Activated naive CD4-positive, alpha-beta T cell treated with anti-CD3 and anti-CD28 coated beads for 36 hours (primary cell): ENCODE data around the gene VGLL4. TPM values are rescaled to one million over a fixed set of nuclear protein-coding genes. Genes with fewer than 3 reads are reported as not detected.
A peak's percentile ranks its signal among the peaks of the same experiment; 100 is the strongest.

Experiments used
- CTCF ChIA-PET: fragments of 350-600 bp; sonication (Branson Sonifier 250); formaldehyde crosslinking; loops from one replicate; lab custom pipeline; 2021; ENCODE audit warnings: antibody characterized with exemption; lab: Charles Lee
- DNase-seq: peaks from one replicate; pipeline ENCODE4 v3.0.0-alpha.2; 2020
- H3K27ac Mint-ChIP-seq: one replicate; pipeline ENCODE4 v1.8.0; 2021; ENCODE audit warnings: mild to moderate bottlenecking, mixed read lengths
- H3K27me3 Mint-ChIP-seq: one replicate; pipeline ENCODE4 v1.8.0; 2021; ENCODE audit warnings: low read depth, mixed read lengths
- H3K36me3 Mint-ChIP-seq: one replicate; pipeline ENCODE4 v1.8.0; 2021; ENCODE audit warnings: low read depth, mixed read lengths
- H3K4me1 Mint-ChIP-seq: one replicate; pipeline ENCODE4 v1.8.0; 2021; ENCODE audit warnings: low read depth, mixed read lengths
- H3K4me3 Mint-ChIP-seq: one replicate; pipeline ENCODE4 v1.8.0; 2021; ENCODE audit warnings: mild to moderate bottlenecking, moderate library complexity, mixed read lengths
- H3K9me3 Mint-ChIP-seq: one replicate; pipeline ENCODE4 v1.8.0; 2021; ENCODE audit warnings: mixed read lengths
- intact Hi-C: fragments of 100-400 bp; cut with micrococcal nuclease; formaldehyde crosslinking; loops from one replicate; pipeline ENCODE4 v1.15.1; 2023
- total RNA-seq, 2 experiments: library from RNA; stranded (reverse); gene quantifications; one replicate each; pipeline ENCODE4 v1.2.3, GENCODE V29; 2021

VGLL4 gene
- total RNA-seq, 2 experiments from 2014 or later, result 6.3 to 7.7 TPM

GRCh38 chr3:11570789-11571495 is 72.8 kb downstream of the VGLL4 start:
- Mint-ChIP-seq H3K36me3 (no peaks in the 10 kb centered on the region), H3K4me3 (no peak overlapping the region), H3K9me3 (no peaks in the 10 kb centered on the region), H3K27me3 (no peaks in the 10 kb centered on the region), H3K4me1 (no peaks in the 10 kb centered on the region), H3K27ac (no peak overlapping the region)
- CTCF ChIA-PET, result interaction anchor here (1.9 kb wide), 1 partner anchor 80 kb away, joined by 5 read pairs; no protein-coding TSS in a partner anchor
- no peak for DNase-seq
- intact Hi-C loops, result no loop called here

DNA sequence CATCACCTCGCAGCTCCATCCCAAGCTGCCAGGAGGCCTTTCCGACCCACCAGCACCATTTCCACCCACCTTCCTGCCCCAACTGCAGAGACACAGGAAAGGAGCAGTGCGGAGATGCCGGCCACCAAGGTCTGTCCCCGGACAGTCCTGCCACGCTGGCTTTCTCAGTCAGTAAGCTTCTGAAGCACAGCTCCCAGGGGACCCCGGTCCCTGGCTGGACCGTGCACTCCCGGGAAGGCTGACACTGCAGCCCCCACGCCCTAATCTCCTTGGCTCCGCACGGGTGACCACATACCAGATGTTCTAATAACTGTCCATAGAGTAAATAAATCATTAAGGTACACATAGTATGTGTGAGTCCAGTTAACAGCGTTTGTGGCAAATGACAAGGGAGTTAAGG is 73.5 kb downstream of the VGLL4 start:
- Mint-ChIP-seq H3K36me3 (no peaks in the 10 kb centered on the region), H3K27ac (no peak overlapping the region), H3K9me3 (no peaks in the 10 kb centered on the region), H3K4me3 (no peak overlapping the region), H3K27me3 (no peaks in the 10 kb centered on the region), H3K4me1 (no peaks in the 10 kb centered on the region)
- CTCF ChIA-PET, result interaction anchor here (1.9 kb wide), 1 partner anchor 81 kb away, joined by 5 read pairs; no protein-coding TSS in a partner anchor
- DNase-seq, result no peak
- intact Hi-C loops, result no loop called here

GRCh38 chr3:11569156-11569741 is 74.5 kb downstream of the VGLL4 start:
- H3K36me3 Mint-ChIP-seq, result no peaks in the 10 kb centered on the region
- CTCF ChIA-PET, result interaction anchor here (0.6 kb wide), 1 partner anchor 82 kb away, joined by 3 read pairs; no protein-coding TSS in a partner anchor
- H3K4me3 Mint-ChIP-seq, result no peak overlapping the region
- H3K4me1 Mint-ChIP-seq, result no peaks in the 10 kb centered on the region
- intact Hi-C loops, result no loop called here
- no peak overlapping the region for H3K27ac Mint-ChIP-seq
- no peaks in the 10 kb centered on the region for H3K9me3 Mint-ChIP-seq
- H3K27me3 Mint-ChIP-seq, result no peaks in the 10 kb centered on the region
- DNase-seq, result no peak

GRCh38 chr3:11568503-11569155 is 75.1 kb downstream of the VGLL4 start:
- intact Hi-C loops, result no loop called here
- no peak overlapping the region for H3K4me3 Mint-ChIP-seq
- no peaks in the 10 kb centered on the region for H3K36me3 Mint-ChIP-seq
- no peak for DNase-seq
- no peaks in the 10 kb centered on the region for H3K4me1 Mint-ChIP-seq
- no peaks in the 10 kb centered on the region for H3K27me3 Mint-ChIP-seq
- CTCF ChIA-PET, result no interaction called here
- no peaks in the 10 kb centered on the region for H3K9me3 Mint-ChIP-seq
- no peak overlapping the region for H3K27ac Mint-ChIP-seq

DNA sequence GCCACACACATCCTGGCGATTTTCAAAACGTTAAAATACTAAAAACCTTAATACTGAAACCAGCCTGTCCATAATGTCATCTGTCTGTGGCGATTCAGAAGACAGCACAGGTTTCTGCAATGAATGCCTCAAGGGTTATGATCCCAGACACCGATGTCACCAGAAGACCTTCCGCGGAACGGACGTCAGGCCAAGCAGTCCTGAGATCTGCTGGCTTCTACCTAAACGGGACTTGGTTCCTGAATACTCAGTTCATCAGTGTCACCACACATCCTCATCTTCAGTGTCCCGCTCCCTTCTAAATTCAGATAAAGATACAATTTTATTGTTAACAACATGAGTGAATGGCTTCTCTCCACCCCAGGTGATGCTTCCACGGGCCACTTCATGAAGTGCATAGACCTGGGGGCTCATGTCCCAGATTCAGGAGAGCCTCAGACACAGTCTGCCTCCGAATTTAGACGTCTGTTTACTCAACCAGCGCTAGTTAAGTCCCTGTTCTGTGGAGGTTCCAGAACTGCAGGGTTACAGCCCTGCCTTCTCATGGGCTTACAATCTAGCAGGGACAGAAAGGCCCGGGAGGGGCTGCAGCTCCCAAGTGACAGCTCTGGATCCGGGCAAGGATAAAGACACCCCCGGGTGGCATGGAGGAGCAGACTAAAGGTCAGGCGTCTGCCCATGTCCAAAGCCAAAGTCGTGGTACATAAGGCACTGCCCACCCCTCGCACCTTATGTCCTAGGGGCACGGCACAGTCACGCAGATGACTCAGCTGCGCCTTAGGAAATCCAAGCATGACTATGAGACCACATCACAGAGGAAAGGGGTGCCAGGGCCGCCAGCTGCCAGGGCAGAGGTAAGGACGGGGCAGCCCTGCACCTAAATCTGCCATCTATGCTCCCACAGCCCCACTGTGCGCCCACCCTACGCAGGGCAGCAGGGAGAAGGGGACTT is 75.9 kb downstream of the VGLL4 start:
- Mint-ChIP-seq H3K36me3 (peaks cover 3% of the 10 kb centered on the region), H3K27me3 (no peaks in the 10 kb centered on the region), H3K4me1 (no peaks in the 10 kb centered on the region), H3K4me3 (no peak overlapping the region), H3K27ac (peak overlapping the region; percentile 4), H3K9me3 (no peaks in the 10 kb centered on the region)
- intact Hi-C loops, result no loop called here
- CTCF ChIA-PET, result no interaction called here
- peak; percentile 8 for DNase-seq

DNA sequence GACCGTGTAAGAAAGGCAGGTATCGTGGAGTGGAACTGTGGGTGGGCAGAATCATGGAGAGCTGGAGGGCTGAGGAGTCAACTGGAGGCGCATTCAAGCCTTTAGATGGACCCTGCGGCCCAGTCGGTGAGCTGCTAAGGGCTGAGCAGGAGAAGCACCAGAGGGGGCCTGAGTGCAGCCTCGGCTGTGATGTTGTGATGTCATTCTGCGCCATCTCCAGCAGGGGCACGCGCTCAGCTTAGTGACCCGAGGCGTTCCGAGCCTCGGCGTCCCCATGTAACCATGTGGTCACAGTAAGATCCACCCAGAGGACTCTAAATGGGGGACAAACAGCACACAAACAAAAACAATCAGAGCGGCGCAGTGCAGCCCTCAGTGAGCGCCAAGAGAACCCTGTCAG is 76.8 kb downstream of the VGLL4 start:
- Mint-ChIP-seq H3K36me3 (peaks cover 3% of the 10 kb centered on the region), H3K4me1 (no peaks in the 10 kb centered on the region), H3K27ac (no peak overlapping the region), H3K27me3 (no peaks in the 10 kb centered on the region), H3K9me3 (no peaks in the 10 kb centered on the region), H3K4me3 (no peak overlapping the region)
- intact Hi-C loops, result no loop called here
- CTCF ChIA-PET, result no interaction called here
- DNase-seq, result no peak

- intact Hi-C loops, result no loop called here
- Mint-ChIP-seq H3K4me3 (no peak overlapping the region), H3K27me3 (no peaks in the 10 kb centered on the region), H3K4me1 (no peaks in the 10 kb centered on the region), H3K27ac (no peak overlapping the region), H3K9me3 (no peaks in the 10 kb centered on the region), H3K36me3 (peaks cover 3% of the 10 kb centered on the region)
- DNase-seq, result no peak
- CTCF ChIA-PET, result no interaction called here
Observed at GRCh38 chr3:11566478-11566877, 77.2 kb downstream of the VGLL4 start.

DNA sequence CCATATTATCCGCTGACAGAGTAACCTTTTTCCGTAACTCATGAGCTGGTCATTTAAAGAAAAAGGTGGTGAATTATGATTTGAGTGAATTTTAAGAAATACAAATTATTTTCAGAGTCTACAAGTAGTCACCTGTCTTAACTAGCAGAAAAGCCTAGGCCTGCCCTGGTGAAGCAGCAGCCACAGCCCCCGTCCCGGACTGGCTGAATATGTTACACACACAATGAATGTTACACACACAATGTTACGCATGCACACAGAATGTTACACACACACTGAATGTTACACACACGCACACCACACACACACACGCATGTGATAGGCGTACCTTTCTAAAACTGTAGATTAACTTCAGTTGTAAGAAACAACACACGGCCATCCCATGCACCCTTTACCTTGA is 77.8 kb downstream of the VGLL4 start:
- no peaks in the 10 kb centered on the region for H3K4me1 Mint-ChIP-seq
- peaks cover 3% of the 10 kb centered on the region for H3K36me3 Mint-ChIP-seq
- H3K27ac Mint-ChIP-seq, result no peak overlapping the region
- DNase-seq, result no peak
- CTCF ChIA-PET, result no interaction called here
- no peaks in the 10 kb centered on the region for H3K9me3 Mint-ChIP-seq
- intact Hi-C loops, result no loop called here
- H3K27me3 Mint-ChIP-seq, result no peaks in the 10 kb centered on the region
- H3K4me3 Mint-ChIP-seq, result no peak overlapping the region

DNA sequence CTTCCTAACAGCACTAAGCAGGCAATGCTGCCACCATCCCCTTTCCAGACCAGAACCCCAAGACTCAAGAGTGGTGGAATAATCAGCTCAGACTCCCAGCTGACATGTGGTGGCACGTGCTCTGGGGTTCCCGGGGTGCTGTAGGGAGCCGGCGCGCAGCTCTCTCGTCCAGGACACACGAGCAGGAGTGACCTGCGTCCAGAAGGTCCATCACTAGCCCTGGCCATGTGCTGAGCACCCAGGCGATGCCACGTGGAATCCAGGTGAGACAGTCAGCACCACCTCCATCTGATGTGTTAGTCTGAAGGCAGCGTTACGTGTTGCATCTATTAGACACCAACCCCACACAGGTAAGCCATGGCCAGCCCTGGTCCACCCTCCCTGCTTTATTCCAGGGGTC is 78.2 kb downstream of the VGLL4 start:
- no peak for DNase-seq
- intact Hi-C loops, result no loop called here
- Mint-ChIP-seq H3K9me3 (no peaks in the 10 kb centered on the region), H3K27ac (no peak overlapping the region), H3K4me3 (no peak overlapping the region), H3K36me3 (peaks cover 3% of the 10 kb centered on the region), H3K4me1 (no peaks in the 10 kb centered on the region), H3K27me3 (no peaks in the 10 kb centered on the region)
- CTCF ChIA-PET, result no interaction called here

DNA sequence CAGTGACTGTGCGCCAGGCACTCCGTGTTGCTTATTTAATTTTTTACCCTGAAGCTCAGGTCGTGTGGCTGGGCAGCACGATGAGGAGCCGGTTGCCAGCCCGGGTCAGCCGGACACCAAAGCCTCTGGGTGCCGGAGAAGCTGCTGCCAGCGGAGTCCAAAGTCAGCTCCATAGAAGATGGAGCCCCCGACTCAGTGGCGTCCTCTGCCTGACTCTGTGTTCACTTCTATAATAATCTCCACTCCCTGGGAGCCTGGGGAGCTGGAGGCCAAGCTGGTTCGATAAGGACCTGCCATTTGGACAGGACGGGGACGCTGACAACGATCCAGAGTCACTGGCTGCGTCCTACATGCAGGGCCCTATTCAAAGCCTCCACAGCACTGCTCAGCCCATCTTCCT is 78.6 kb downstream of the VGLL4 start:
- DNase-seq, result no peak
- intact Hi-C loops, result no loop called here
- H3K9me3 Mint-ChIP-seq, result no peaks in the 10 kb centered on the region
- CTCF ChIA-PET, result no interaction called here
- no peak overlapping the region for H3K27ac Mint-ChIP-seq
- H3K27me3 Mint-ChIP-seq, result no peaks in the 10 kb centered on the region
- no peaks in the 10 kb centered on the region for H3K4me1 Mint-ChIP-seq
- H3K4me3 Mint-ChIP-seq, result no peak overlapping the region
- peaks cover 3% of the 10 kb centered on the region for H3K36me3 Mint-ChIP-seq

DNA sequence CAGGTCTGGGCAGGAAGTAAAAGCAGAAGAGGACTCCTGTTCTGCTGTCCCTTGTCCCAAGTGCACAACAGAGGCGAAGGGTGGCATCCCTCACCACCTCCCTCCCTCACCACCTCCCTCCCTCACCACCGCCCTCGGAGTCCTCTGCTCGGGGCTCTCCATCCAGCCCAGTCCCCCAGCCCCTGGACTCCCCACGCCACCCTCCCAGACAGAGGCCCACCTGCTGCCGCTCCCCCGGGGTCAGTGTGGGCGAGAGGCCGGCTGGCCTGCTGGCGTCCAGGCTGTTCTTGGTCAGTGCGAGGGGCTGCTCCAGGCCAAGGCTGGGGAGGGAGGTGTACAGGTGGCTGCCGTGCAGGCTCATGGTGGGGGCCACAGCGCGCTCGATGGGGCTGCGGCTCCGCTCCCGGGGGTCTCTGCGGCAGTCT is 79.1 kb downstream of the VGLL4 start:
- H3K36me3 Mint-ChIP-seq, result peaks cover 3% of the 10 kb centered on the region
- H3K27ac Mint-ChIP-seq, result no peak overlapping the region
- intact Hi-C loops, result no loop called here
- H3K9me3 Mint-ChIP-seq, result no peaks in the 10 kb centered on the region
- H3K4me3 Mint-ChIP-seq, result no peak overlapping the region
- CTCF ChIA-PET, result interaction anchor here (0.6 to 0.9 kb wide), 2 partner anchors 323 to 609 kb away, joined by 3 read pairs; no protein-coding TSS in a partner anchor
- H3K27me3 Mint-ChIP-seq, result no peaks in the 10 kb centered on the region
- DNase-seq, result no peak
- H3K4me1 Mint-ChIP-seq, result no peaks in the 10 kb centered on the region

DNA sequence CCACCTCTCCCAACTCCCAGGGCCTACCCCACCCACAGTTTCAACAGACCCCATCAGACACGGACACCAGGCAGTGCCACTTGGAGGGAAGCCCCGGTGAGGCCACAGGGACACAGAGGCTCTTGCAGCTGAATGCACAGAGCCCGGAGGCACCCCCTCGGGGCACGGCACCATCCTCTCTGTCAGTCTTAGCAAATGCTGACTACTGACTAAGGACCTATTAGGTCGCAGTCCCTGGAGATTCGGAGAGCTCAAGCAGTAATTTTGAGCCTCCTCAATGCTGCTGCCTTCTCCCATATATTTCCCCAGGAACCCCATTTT is 79.9 kb downstream of the VGLL4 start:
- Mint-ChIP-seq H3K27ac (no peak overlapping the region), H3K9me3 (no peaks in the 10 kb centered on the region), H3K27me3 (no peaks in the 10 kb centered on the region), H3K36me3 (peaks cover 3% of the 10 kb centered on the region), H3K4me3 (no peak overlapping the region), H3K4me1 (no peaks in the 10 kb centered on the region)
- intact Hi-C loops, result no loop called here
- DNase-seq, result no peak
- CTCF ChIA-PET, result interaction anchor here (0.6 to 0.9 kb wide), 2 partner anchors 324 to 608 kb away, joined by 3 read pairs; no protein-coding TSS in a partner anchor
